ENCODE measurements around the gene SCN1B.
A peak's percentile ranks its signal among the peaks of the same experiment; 100 is the strongest.
"Not testable (repeated sequence)": the region's sequence is repeated elsewhere in the genome, so short reads cannot be mapped to it uniquely, and the experiment has no call there.

SCN1B gene

GRCh38 chr19:35030257-35031071, at the start of gene SCN1B:
SCN1B (plus strand) TSS chr19:35030470; CDS start chr19:35030821, 351 bp downstream.
- peak within 1 kb of the TSS; percentile 38 to 68 for H3K4me3 ChIP-seq (ENCODE audit: low read depth in 1 of 2, low read length in 2 of 2)
- peaks cover 4 to 29% of the 10 kb centered on the region in 2 donors for H3K36me3 ChIP-seq (ENCODE audit: control insufficient read depth in 1 of 2, insufficient read depth in 2 of 2, low read length in 2 of 2)
- H3K27me3 ChIP-seq (ENCODE audit: low read depth, low read length): no peaks in the 10 kb centered on the region
- no peak within 1 kb of the TSS for H3K27ac ChIP-seq (ENCODE audit: low read length)
- H3K9me3 ChIP-seq (ENCODE audit: control insufficient read depth in 1 of 2, low read length in 2 of 2): no peaks in the 10 kb centered on the region
- peaks cover 0 to 9% of the 10 kb centered on the region in 2 donors for H3K4me1 ChIP-seq (ENCODE audit: control insufficient read depth in 1 of 2, insufficient read depth in 2 of 2, low read length in 2 of 2)

GRCh38 chr19:34982275-34982674, 48.0 kb upstream of the SCN1B start:
- Histone ChIP-seq H3K9me3 (ENCODE audit: control insufficient read depth in 1 of 2, low read length in 2 of 2) (no peaks in the 10 kb centered on the region), H3K27ac (ENCODE audit: low read length) (no peak overlapping the region), H3K27me3 (ENCODE audit: low read depth, low read length) (no peaks in the 10 kb centered on the region), H3K36me3 (ENCODE audit: control insufficient read depth in 1 of 2, insufficient read depth in 2 of 2, low read length in 2 of 2) (no peaks in the 10 kb centered on the region), H3K4me3 (ENCODE audit: low read depth in 1 of 2, low read length in 2 of 2) (no peak overlapping the region), H3K4me1 (ENCODE audit: control insufficient read depth in 1 of 2, insufficient read depth in 2 of 2, low read length in 2 of 2) (no peaks in the 10 kb centered on the region)

GRCh38 chr19:34983786-34984185, 46.5 kb upstream of the SCN1B start:
- Histone ChIP-seq H3K4me3 (ENCODE audit: low read depth in 1 of 2, low read length in 2 of 2) (no peak overlapping the region), H3K27me3 (ENCODE audit: low read depth, low read length) (no peaks in the 10 kb centered on the region), H3K9me3 (ENCODE audit: control insufficient read depth in 1 of 2, low read length in 2 of 2) (no peaks in the 10 kb centered on the region), H3K36me3 (ENCODE audit: control insufficient read depth in 1 of 2, insufficient read depth in 2 of 2, low read length in 2 of 2) (no peaks in the 10 kb centered on the region), H3K27ac (ENCODE audit: low read length) (no peak overlapping the region), H3K4me1 (ENCODE audit: control insufficient read depth in 1 of 2, insufficient read depth in 2 of 2, low read length in 2 of 2) (no peaks in the 10 kb centered on the region)

GRCh38 chr19:34984287-34984686, 46.0 kb upstream of the SCN1B start:
- Histone ChIP-seq H3K36me3 (ENCODE audit: control insufficient read depth in 1 of 2, insufficient read depth in 2 of 2, low read length in 2 of 2) (no peaks in the 10 kb centered on the region), H3K27ac (ENCODE audit: low read length) (no peak overlapping the region), H3K9me3 (ENCODE audit: control insufficient read depth in 1 of 2, low read length in 2 of 2) (no peaks in the 10 kb centered on the region), H3K27me3 (ENCODE audit: low read depth, low read length) (no peaks in the 10 kb centered on the region), H3K4me1 (ENCODE audit: control insufficient read depth in 1 of 2, insufficient read depth in 2 of 2, low read length in 2 of 2) (no peaks in the 10 kb centered on the region), H3K4me3 (ENCODE audit: low read depth in 1 of 2, low read length in 2 of 2) (no peak overlapping the region)

GRCh38 chr19:34985249-34986022, 44.8 kb upstream of the SCN1B start:
- H3K36me3 ChIP-seq (ENCODE audit: control insufficient read depth in 1 of 2, insufficient read depth in 2 of 2, low read length in 2 of 2): no peaks in the 10 kb centered on the region
- no peak overlapping the region for H3K27ac ChIP-seq (ENCODE audit: low read length)

GRCh38 chr19:34988119-34988518, 42.2 kb upstream of the SCN1B start:
- H3K4me1 ChIP-seq (ENCODE audit: control insufficient read depth in 1 of 2, insufficient read depth in 2 of 2, low read length in 2 of 2): no peaks in the 10 kb centered on the region
- no peaks in the 10 kb centered on the region for H3K36me3 ChIP-seq (ENCODE audit: control insufficient read depth in 1 of 2, insufficient read depth in 2 of 2, low read length in 2 of 2)
- H3K9me3 ChIP-seq (ENCODE audit: control insufficient read depth in 1 of 2, low read length in 2 of 2): no peaks in the 10 kb centered on the region
- no peak overlapping the region for H3K27ac ChIP-seq (ENCODE audit: low read length)
- no peaks in the 10 kb centered on the region for H3K27me3 ChIP-seq (ENCODE audit: low read depth, low read length)
- H3K4me3 ChIP-seq (ENCODE audit: low read depth in 1 of 2, low read length in 2 of 2): no peak overlapping the region

More at GRCh38 chr19:34985249-34986022, 44.8 kb upstream of the SCN1B start:
- no peak overlapping the region for H3K4me3 ChIP-seq (ENCODE audit: low read depth in 1 of 2, low read length in 2 of 2)
- H3K9me3 ChIP-seq (ENCODE audit: control insufficient read depth in 1 of 2, low read length in 2 of 2): no peaks in the 10 kb centered on the region
- H3K27me3 ChIP-seq (ENCODE audit: low read depth, low read length): no peaks in the 10 kb centered on the region
- H3K4me1 ChIP-seq (ENCODE audit: control insufficient read depth in 1 of 2, insufficient read depth in 2 of 2, low read length in 2 of 2): no peaks in the 10 kb centered on the region

- Histone ChIP-seq H3K27me3 (ENCODE audit: low read depth, low read length) (no peaks in the 10 kb centered on the region), H3K27ac (ENCODE audit: low read length) (no peak overlapping the region), H3K4me1 (ENCODE audit: control insufficient read depth in 1 of 2, insufficient read depth in 2 of 2, low read length in 2 of 2) (no peaks in the 10 kb centered on the region)
Measured at GRCh38 chr19:34989298-34989697, 41.0 kb upstream of the SCN1B start.

GRCh38 chr19:34990578-34991192, 39.6 kb upstream of the SCN1B start:
- no peaks in the 10 kb centered on the region for H3K9me3 ChIP-seq (ENCODE audit: control insufficient read depth in 1 of 2, low read length in 2 of 2)
- no peaks in the 10 kb centered on the region for H3K36me3 ChIP-seq (ENCODE audit: control insufficient read depth in 1 of 2, insufficient read depth in 2 of 2, low read length in 2 of 2)
- no peak overlapping the region for H3K27ac ChIP-seq (ENCODE audit: low read length)
- no peaks in the 10 kb centered on the region for H3K27me3 ChIP-seq (ENCODE audit: low read depth, low read length)
- H3K4me3 ChIP-seq (ENCODE audit: low read depth in 1 of 2, low read length in 2 of 2): no peak overlapping the region
- H3K4me1 ChIP-seq (ENCODE audit: control insufficient read depth in 1 of 2, insufficient read depth in 2 of 2, low read length in 2 of 2): no peaks in the 10 kb centered on the region

More at GRCh38 chr19:34989298-34989697, 41.0 kb upstream of the SCN1B start:
- H3K4me3 ChIP-seq (ENCODE audit: low read depth in 1 of 2, low read length in 2 of 2): no peak overlapping the region
- no peaks in the 10 kb centered on the region for H3K9me3 ChIP-seq (ENCODE audit: control insufficient read depth in 1 of 2, low read length in 2 of 2)
- no peaks in the 10 kb centered on the region for H3K36me3 ChIP-seq (ENCODE audit: control insufficient read depth in 1 of 2, insufficient read depth in 2 of 2, low read length in 2 of 2)

GRCh38 chr19:34991542-34992333, 38.5 kb upstream of the SCN1B start:
- Histone ChIP-seq H3K36me3 (ENCODE audit: control insufficient read depth in 1 of 2, insufficient read depth in 2 of 2, low read length in 2 of 2) (no peaks in the 10 kb centered on the region), H3K4me3 (ENCODE audit: low read depth in 1 of 2, low read length in 2 of 2) (no peak overlapping the region), H3K27me3 (ENCODE audit: low read depth, low read length) (no peaks in the 10 kb centered on the region), H3K4me1 (ENCODE audit: control insufficient read depth in 1 of 2, insufficient read depth in 2 of 2, low read length in 2 of 2) (peaks cover 0 to 3% of the 10 kb centered on the region in 2 donors), H3K27ac (ENCODE audit: low read length) (no peak overlapping the region), H3K9me3 (ENCODE audit: control insufficient read depth in 1 of 2, low read length in 2 of 2) (no peaks in the 10 kb centered on the region)

GRCh38 chr19:34992582-34992981, 37.7 kb upstream of the SCN1B start:
- not testable (repeated sequence) for H3K9me3 ChIP-seq (ENCODE audit: control insufficient read depth in 1 of 2, low read length in 2 of 2); H3K4me1 ChIP-seq (ENCODE audit: control insufficient read depth in 1 of 2, insufficient read depth in 2 of 2, low read length in 2 of 2); H3K27ac ChIP-seq (ENCODE audit: low read length); H3K27me3 ChIP-seq (ENCODE audit: low read depth, low read length); H3K4me3 ChIP-seq (ENCODE audit: low read depth in 1 of 2, low read length in 2 of 2); H3K36me3 ChIP-seq (ENCODE audit: control insufficient read depth in 1 of 2, insufficient read depth in 2 of 2, low read length in 2 of 2)

GRCh38 chr19:34994286-34994642, 36.0 kb upstream of the SCN1B start:
- H3K27me3 ChIP-seq (ENCODE audit: low read depth, low read length): no peaks in the 10 kb centered on the region
- H3K27ac ChIP-seq (ENCODE audit: low read length): peak overlapping the region; percentile 31
- H3K4me3 ChIP-seq (ENCODE audit: low read depth in 1 of 2, low read length in 2 of 2): no peak overlapping the region
- no peaks in the 10 kb centered on the region for H3K36me3 ChIP-seq (ENCODE audit: control insufficient read depth in 1 of 2, insufficient read depth in 2 of 2, low read length in 2 of 2)
- H3K4me1 ChIP-seq (ENCODE audit: control insufficient read depth in 1 of 2, insufficient read depth in 2 of 2, low read length in 2 of 2): peaks cover 3 to 21% of the 10 kb centered on the region in 2 donors
- H3K9me3 ChIP-seq (ENCODE audit: control insufficient read depth in 1 of 2, low read length in 2 of 2): no peaks in the 10 kb centered on the region

All from muscle layer of duodenum (tissue), 2 donors.